Parathyroid adenoma (tissue), 2 donors: ENCODE results near the gene FHOD3.

Experiments used
- H2AFZ ChIP-seq: fragments of 300-600 bp; sonication (generic); one replicate; pipeline ENCODE4 v1.7.0; 2017; ENCODE audit warnings: antibody characterized with exemption, mild to moderate bottlenecking
- H3K27ac ChIP-seq: fragments of 300-600 bp; sonication (generic); one replicate; pipeline ENCODE4 v1.7.0; 2017
- H3K27me3 ChIP-seq: fragments of 300-600 bp; sonication (generic); one replicate; pipeline ENCODE4 v1.7.0; 2017; ENCODE audit warnings: low read length; ENCODE audit not compliant: control insufficient read depth, insufficient read depth
- H3K36me3 ChIP-seq: fragments of 300-600 bp; sonication (generic); one replicate; pipeline ENCODE4 v1.7.0; 2017; ENCODE audit warnings: low read length; ENCODE audit not compliant: control insufficient read depth, insufficient read depth
- H3K4me1 ChIP-seq: fragments of 300-600 bp; sonication (generic); one replicate; pipeline ENCODE4 v1.7.0; 2017; ENCODE audit warnings: control low read depth
- H3K4me2 ChIP-seq: fragments of 300-600 bp; sonication (generic); one replicate; pipeline ENCODE4 v1.7.0; 2017; ENCODE audit warnings: low read length
- H3K4me3 ChIP-seq: fragments of 300-600 bp; sonication (generic); one replicate; pipeline ENCODE4 v1.7.0; 2017; ENCODE audit warnings: low read depth, low read length
- H3K79me2 ChIP-seq: fragments of 300-600 bp; sonication (generic); one replicate; pipeline ENCODE4 v1.7.0; 2017; ENCODE audit warnings: control low read depth
- H3K9ac ChIP-seq: fragments of 300-600 bp; sonication (generic); one replicate; pipeline ENCODE4 v1.7.0; 2017; ENCODE audit warnings: mild to moderate bottlenecking
- H3K9me3 ChIP-seq: fragments of 300-600 bp; sonication (generic); one replicate; pipeline ENCODE4 v1.7.0; 2017; ENCODE audit warnings: low read length; ENCODE audit not compliant: control insufficient read depth
- CTCF ChIP-seq: fragments of 300-600 bp; sonication (generic); IDR thresholded peaks from one replicate; pipeline ENCODE4 v1.7.0; 2017; ENCODE audit warnings: antibody characterized with exemption, mild to moderate bottlenecking
- donor health status: primary hyperparathyroidism.

FHOD3 gene

GRCh38 chr18:36467614-36468013, 170.1 kb downstream of the FHOD3 start:
- Histone ChIP-seq H3K4me2 (no peak overlapping the region), H3K27me3 (no peaks in the 10 kb centered on the region), H3K36me3 (no peaks in the 10 kb centered on the region), H3K9me3 (no peaks in the 10 kb centered on the region), H2AFZ (no peak overlapping the region), H3K4me3 (no peak overlapping the region), H3K9ac (no peak overlapping the region), H3K79me2 (no peaks in the 10 kb centered on the region), H3K4me1 (no peaks in the 10 kb centered on the region), H3K27ac (no peak overlapping the region)
- no peak for TF ChIP-seq CTCF

- no peak overlapping the region for H3K27ac ChIP-seq
- H3K36me3 ChIP-seq: no peaks in the 10 kb centered on the region
- H3K9ac ChIP-seq: no peak overlapping the region
- H2AFZ ChIP-seq: no peak overlapping the region
- TF ChIP-seq CTCF: no peak
- H3K9me3 ChIP-seq: no peaks in the 10 kb centered on the region
- H3K4me3 ChIP-seq: no peak overlapping the region
- no peaks in the 10 kb centered on the region for H3K79me2 ChIP-seq
- no peaks in the 10 kb centered on the region for H3K27me3 ChIP-seq
- no peak overlapping the region for H3K4me2 ChIP-seq
- no peaks in the 10 kb centered on the region for H3K4me1 ChIP-seq
Observed at GRCh38 chr18:36468161-36468560, 170.6 kb downstream of the FHOD3 start.

- Histone ChIP-seq H3K4me2 (no peak overlapping the region), H3K36me3 (no peaks in the 10 kb centered on the region), H3K27ac (no peak overlapping the region), H3K79me2 (no peaks in the 10 kb centered on the region), H3K27me3 (no peaks in the 10 kb centered on the region), H2AFZ (no peak overlapping the region), H3K4me3 (no peak overlapping the region), H3K4me1 (no peaks in the 10 kb centered on the region), H3K9ac (no peak overlapping the region), H3K9me3 (no peaks in the 10 kb centered on the region)
- no peak for TF ChIP-seq CTCF
Observed at GRCh38 chr18:36469461-36469860, 171.9 kb downstream of the FHOD3 start.

DNA sequence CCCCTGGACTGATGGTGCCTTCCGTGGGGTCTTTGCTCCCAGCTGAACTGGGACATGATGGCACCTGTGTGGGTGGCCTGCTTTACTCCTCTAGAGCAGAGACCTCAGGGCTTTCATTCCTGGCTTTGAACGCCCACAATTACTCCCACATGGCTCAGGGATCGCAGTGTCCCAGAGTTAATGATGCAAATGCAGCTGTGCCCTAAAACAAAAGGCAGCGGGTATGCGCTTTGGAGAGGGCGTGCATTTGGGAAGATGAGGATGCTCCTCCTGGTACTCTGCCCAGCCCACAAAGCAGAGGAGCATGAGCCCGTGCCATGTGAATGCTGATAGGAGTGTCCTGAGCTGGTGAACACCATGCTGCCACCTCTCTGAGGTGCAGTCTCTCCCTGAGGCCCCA, 173.4 kb downstream of the FHOD3 start:
- Histone ChIP-seq H3K79me2 (no peaks in the 10 kb centered on the region), H3K36me3 (no peaks in the 10 kb centered on the region), H3K9me3 (no peaks in the 10 kb centered on the region), H2AFZ (no peak overlapping the region), H3K4me3 (no peak overlapping the region), H3K4me2 (no peak overlapping the region), H3K4me1 (no peaks in the 10 kb centered on the region), H3K27me3 (no peaks in the 10 kb centered on the region), H3K27ac (no peak overlapping the region), H3K9ac (no peak overlapping the region)
- TF ChIP-seq CTCF: no peak

DNA sequence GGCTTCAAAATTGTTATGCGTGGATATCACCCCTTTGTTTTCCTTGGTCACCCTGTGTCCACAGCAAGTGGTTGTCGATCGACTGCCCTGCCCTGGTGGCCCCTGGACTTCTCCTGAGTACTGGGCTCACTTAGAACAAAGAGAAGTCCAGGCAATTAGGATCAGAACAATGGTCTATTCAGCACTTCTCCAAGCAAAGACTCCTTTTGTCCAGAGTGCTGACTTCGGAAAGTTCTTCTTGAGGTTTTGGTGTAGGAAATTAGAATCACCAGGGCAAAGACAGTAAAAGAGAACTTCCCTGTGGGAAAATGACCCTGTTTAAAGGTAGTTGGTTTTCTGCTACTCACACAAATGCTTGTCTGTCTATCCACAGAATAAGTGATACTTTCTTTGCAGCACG, 173.9 kb downstream of the FHOD3 start:
- Histone ChIP-seq H3K79me2 (no peaks in the 10 kb centered on the region), H2AFZ (no peak overlapping the region), H3K4me3 (no peak overlapping the region), H3K27me3 (no peaks in the 10 kb centered on the region), H3K9me3 (no peaks in the 10 kb centered on the region), H3K36me3 (no peaks in the 10 kb centered on the region), H3K27ac (no peak overlapping the region), H3K4me2 (no peak overlapping the region), H3K9ac (no peak overlapping the region), H3K4me1 (no peaks in the 10 kb centered on the region)
- no peak for TF ChIP-seq CTCF
